Bone marrow (tissue), 2 donors: ENCODE measurements around the gene IFITM1.
A peak's percentile ranks its signal among the peaks of the same experiment; 100 is the strongest.
"Not testable (repeated sequence)": the region's sequence is repeated elsewhere in the genome, so short reads cannot be mapped to it uniquely, and the experiment has no call there.

Experiments
- DNase-seq, 2 donors: peaks; one replicate each; lab custom pipeline; 2025; lab: John Stamatoyannopoulos, UW

IFITM1 gene

DNA sequence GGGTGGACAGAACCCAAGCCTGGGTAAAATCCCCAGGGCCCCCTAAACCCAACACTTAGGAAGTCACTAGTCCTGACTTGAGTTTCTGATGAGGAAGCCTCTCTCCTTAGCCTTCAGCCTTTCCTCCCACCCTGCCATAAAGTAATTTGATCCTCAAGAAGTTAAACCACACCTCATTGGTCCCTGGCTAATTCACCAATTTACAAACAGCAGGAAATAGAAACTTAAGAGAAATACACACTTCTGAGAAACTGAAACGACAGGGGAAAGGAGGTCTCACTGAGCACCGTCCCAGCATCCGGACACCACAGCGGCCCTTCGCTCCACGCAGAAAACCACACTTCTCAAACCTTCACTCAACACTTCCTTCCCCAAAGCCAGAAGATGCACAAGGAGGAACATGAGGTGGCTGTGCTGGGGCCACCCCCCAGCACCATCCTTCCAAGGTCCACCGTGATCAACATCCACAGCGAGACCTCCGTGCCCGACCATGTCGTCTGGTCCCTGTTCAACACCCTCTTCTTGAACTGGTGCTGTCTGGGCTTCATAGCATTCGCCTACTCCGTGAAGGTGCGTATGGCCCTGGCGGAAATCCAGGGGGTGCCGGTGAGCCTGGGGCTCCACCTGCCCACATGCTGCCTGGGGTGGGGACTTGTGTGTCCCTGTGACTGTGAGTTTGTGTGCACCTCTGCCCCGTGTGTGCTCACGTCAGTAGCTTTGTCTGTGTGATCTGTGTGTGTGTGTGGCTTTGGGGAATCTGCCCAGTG is at the start of gene IFITM1:
Gene IFITM1 (plus strand): TSS at position 254 of the 767 bp plus-strand sequence. CDS start 131 bp downstream, at position 385.
- peak in 1 of 2 donors; percentile 87 for DNase-seq

GRCh38 chr11:266676-267439 is 47.0 kb upstream of the IFITM1 start:
- DNase-seq, result no peak

GRCh38 chr11:267491-267994 is 46.3 kb upstream of the IFITM1 start:
- DNase-seq, result peak; percentile 20 to 54

GRCh38 chr11:268716-269145 is 45.1 kb upstream of the IFITM1 start:
- not testable (repeated sequence) for DNase-seq

DNA sequence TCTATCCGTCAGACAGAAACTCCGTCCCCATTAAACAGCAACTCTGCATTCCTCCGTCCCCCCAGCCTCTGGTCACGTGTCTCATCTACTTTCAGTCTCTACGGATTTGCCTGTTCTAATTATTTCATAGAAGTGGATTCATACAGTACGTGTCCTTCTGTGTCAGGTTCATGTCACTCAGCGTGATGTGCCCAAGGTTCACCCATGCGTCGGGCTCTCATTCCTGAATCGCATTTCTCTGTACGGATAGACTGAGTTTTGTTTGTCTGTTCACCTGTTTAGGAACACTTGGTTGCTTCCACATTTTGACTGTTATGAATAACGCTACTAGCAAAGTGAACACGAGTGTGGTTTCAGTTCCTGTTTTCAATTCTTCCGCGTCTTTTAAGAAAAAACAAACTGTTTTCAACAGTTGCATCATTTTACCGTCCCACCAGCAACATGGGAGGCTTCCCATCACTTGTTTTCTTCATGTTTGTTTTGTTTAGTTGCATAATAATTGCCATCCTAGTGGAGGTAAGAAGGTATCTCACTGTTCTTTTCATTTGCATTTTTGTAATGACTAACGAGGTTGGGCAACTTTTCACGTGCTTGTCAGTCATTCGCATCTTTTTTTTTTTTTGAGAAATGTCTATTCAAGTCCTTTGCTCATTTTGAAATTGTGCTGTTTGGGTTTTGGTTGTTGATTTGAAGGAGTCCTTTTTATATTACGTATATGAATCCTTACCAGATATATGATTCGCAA is 44.5 kb upstream of the IFITM1 start:
- DNase-seq, result peak; percentile 49 to 78

DNA sequence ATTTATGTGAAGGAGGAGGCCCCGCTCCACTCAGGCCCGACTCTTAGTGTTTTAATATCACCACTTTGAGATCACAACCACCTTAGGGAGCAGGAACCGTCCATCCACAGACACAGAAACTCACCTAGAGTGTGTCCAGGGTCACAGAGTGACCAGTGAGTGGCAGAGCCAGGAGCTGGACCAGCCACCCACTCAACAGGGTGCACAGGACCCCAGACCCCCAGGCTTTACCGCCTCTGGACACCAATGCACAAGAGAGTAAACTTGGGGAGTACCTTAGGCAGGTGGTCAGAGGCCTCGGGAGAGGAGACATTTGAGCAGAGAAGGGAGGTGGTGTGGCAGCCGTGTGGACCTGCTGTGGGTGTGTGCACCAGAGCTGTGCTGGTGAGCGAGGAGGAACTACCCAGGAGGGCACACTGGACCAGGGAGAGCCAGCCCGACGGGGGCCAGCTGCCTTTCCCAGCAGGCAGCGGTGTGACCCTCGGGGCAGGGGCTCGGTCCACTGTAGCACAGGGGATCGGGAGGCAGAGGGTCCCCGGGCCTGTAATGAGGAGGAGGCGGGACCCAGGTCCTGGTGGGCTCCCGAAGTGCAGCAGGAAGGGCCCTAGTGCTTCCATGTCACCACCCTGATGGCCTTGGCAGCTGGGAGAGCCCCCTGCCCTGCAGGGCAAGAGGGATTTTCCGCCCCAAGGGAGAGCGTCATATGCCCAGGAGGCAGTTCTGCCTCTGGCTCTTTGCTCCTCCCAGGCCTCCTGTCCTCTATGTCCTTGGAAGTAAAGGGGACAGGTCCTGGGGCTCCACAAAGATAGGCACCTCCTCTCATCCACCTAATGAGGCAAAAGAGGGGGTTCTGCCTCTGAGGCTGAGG is 43.2 kb upstream of the IFITM1 start:
- DNase-seq, result no peak

GRCh38 chr11:271319-271715 is 42.5 kb upstream of the IFITM1 start:
- DNase-seq, result no peak

GRCh38 chr11:272195-272930 is 41.5 kb upstream of the IFITM1 start:
- no peak for DNase-seq

DNA sequence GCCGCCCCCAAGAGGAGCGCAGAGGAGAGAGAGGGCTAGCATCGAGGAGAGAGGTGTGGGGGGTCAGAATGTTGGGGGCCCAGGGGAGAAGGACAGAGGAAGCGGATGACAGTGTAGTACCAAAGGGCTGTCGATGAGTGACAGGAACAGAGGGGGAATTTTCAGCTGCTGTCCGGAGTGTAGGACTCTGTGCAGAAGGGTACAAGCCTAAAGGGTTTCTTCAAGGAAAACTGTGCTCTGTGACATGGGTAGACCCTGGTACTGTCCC is 41.0 kb upstream of the IFITM1 start:
- no peak for DNase-seq

GRCh38 chr11:276219-276618 is 37.6 kb upstream of the IFITM1 start:
- no peak for DNase-seq

DNA sequence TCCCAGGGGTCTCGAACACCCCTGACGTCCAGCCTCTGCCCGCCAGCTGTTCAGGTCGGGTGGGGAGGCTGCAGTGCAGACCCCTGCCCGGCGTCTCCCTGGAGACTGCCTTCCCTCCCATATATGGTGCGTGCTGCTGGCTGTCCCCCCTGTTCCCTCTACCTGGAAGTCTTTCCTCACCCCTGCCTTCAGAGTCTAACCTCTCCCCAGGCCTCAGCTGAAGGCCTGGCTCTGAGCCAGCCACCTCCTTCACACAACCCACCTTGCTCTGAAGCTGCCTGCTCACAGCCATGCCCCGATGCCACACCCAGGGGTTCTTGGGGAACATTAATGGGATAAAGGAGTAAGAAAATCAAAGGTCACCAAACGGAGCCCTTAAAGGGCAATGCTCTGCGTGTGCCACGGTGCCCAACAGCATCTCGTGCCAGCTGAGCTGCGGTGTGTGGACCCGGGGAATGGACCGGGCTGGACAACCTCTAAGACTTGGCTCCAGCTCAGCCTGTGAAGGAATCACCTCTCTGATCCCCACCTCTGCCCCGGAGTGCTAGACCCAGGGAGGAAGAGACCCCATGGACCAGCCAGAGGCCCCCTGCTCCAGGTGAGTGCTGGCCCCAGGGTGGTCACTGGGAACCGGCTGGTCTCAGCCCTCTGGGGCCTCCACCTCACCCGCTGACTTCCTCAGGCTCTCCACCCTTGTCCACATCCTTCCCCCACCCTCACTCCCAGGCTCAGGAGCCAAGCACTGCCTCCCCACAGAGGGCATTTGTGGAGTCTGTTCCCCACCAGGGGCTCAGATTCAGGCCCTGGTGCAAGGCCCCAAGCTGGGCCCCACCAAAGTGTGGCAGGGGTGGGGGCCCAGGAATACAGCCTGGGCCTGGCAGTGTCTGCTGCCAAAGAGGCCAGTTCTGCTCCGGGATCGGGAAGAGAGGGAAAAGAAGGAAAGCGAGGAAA is 35.6 kb upstream of the IFITM1 start, which contains the start of gene NLRP6:
Gene NLRP6 (plus strand): TSS at position 407 of the 951 bp plus-strand sequence. CDS start 163 bp downstream, at position 570.
- DNase-seq, result no peak

DNA sequence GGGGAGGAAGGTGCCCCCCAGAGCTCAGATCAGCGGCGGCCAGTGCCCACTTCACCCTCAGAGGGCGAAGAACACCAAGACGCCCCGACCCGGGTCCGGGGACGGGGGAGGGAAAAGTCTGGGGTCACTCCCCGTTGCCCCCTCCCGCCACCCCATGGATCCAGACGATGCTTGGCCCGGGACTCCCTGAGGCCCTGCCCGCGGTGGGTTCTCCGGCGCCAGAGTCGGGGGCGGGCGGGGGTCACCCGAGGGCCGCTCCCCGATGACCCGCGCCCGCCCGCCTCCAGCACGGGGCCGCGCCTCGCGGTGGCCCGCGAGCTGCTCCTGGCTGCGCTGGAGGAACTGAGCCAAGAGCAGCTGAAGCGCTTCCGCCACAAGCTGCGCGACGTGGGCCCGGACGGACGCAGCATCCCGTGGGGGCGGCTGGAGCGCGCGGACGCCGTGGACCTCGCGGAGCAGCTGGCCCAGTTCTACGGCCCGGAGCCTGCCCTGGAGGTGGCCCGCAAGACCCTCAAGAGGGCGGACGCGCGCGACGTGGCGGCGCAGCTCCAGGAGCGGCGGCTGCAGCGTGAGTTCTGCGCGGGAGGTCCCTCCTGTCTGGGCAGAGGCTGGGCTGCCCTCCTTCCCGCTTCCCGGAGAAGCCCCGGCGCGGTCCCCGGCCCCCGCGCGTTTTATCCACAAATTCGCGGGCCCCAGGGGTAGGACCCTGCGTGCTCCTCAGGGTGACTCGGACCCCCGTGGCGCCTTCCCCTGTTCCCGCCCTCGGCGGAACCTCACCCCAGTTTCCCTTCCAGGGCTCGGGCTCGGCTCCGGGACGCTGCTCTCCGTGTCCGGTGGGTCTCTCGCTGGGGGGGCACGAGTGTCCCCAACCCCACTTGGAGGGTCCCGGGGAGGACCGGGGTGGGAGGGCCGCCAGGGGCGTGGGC is 34.5 kb upstream of the IFITM1 start:
- DNase-seq, result no peak

DNA sequence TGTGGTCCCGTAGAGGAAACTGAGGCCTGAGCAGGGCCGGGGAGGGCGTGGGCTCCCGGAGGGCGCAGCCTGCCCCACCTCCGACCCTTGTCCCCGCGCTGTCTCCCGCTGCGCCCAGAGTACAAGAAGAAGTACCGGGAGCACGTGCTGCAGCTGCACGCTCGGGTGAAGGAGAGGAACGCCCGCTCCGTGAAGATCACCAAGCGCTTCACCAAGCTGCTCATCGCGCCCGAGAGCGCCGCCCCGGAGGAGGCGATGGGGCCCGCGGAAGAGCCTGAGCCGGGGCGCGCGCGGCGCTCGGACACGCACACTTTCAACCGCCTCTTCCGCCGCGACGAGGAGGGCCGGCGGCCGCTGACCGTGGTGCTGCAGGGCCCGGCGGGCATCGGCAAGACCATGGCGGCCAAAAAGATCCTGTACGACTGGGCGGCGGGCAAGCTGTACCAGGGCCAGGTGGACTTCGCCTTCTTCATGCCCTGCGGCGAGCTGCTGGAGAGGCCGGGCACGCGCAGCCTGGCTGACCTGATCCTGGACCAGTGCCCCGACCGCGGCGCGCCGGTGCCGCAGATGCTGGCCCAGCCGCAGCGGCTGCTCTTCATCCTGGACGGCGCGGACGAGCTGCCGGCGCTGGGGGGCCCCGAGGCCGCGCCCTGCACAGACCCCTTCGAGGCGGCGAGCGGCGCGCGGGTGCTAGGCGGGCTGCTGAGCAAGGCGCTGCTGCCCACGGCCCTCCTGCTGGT is 33.7 kb upstream of the IFITM1 start:
- no peak for DNase-seq

DNA sequence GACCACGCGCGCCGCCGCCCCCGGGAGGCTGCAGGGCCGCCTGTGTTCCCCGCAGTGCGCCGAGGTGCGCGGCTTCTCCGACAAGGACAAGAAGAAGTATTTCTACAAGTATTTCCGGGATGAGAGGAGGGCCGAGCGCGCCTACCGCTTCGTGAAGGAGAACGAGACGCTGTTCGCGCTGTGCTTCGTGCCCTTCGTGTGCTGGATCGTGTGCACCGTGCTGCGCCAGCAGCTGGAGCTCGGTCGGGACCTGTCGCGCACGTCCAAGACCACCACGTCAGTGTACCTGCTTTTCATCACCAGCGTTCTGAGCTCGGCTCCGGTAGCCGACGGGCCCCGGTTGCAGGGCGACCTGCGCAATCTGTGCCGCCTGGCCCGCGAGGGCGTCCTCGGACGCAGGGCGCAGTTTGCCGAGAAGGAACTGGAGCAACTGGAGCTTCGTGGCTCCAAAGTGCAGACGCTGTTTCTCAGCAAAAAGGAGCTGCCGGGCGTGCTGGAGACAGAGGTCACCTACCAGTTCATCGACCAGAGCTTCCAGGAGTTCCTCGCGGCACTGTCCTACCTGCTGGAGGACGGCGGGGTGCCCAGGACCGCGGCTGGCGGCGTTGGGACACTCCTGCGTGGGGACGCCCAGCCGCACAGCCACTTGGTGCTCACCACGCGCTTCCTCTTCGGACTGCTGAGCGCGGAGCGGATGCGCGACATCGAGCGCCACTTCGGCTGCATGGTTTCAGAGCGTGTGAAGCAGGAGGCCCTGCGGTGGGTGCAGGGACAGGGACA is 32.9 kb upstream of the IFITM1 start:
- no peak for DNase-seq

- no peak for DNase-seq
Observed at GRCh38 chr11:281486-282161, 32.2 kb upstream of the IFITM1 start.

DNA sequence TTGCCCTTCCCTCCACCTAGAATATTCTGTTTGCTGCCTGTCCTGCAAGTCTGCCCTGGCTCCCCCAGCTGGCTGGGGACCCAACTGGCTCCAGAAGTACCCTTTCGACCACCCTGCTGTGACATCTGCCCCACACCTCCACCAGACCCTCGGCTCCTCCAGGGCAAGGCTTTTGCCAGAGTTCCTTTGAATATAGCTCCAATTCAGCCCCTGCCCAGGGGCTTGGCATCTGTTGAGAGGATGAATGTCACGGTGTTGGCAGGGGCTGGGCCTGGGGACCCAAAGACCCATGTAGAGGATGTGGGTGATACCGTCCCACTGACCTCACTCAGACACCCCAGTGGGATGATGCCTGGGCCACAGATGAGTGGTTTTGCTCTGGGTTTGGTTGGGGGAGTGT is 31.7 kb upstream of the IFITM1 start:
- DNase-seq, result no peak
